ENCODE data around the gene GJA1.
"Not testable (repeated sequence)": the region's sequence is repeated elsewhere in the genome, so short reads cannot be mapped to it uniquely, and the experiment has no call there.

GJA1 gene

GRCh38 chr6:121437851-121438651 lies 2.6 kb downstream of the GJA1 start:
- DNase-seq, result no peak

GRCh38 chr6:121438869-121439268 lies 3.4 kb downstream of the GJA1 start:
- DNase-seq, result no peak

- no peak for DNase-seq
Measured at GRCh38 chr6:121439475-121439874, 4.0 kb downstream of the GJA1 start.

GRCh38 chr6:121439926-121440325 lies 4.5 kb downstream of the GJA1 start:
- no peak for DNase-seq

DNA sequence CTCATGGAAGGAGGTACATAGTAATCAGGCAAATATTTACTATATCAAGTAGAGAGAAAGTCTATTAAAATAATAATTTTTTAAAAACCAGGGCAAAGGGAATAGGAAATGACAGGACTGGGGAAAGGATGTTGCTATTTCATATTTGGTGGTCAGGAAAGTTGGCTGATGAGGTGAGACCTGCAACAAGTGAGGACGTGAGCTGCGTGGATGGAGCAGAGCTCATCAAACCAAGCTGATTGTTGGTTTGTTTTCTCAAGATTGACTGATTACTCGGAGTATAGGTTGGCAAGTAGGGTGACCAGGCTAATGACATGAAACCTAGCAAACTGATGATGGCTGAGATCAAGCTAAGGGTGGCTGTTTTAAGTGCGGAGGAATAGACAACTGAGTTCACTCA lies 6.0 kb downstream of the GJA1 start:
- DNase-seq, result no peak

- no peak for DNase-seq
Measured at GRCh38 chr6:121442576-121442975, 7.1 kb downstream of the GJA1 start.

DNA sequence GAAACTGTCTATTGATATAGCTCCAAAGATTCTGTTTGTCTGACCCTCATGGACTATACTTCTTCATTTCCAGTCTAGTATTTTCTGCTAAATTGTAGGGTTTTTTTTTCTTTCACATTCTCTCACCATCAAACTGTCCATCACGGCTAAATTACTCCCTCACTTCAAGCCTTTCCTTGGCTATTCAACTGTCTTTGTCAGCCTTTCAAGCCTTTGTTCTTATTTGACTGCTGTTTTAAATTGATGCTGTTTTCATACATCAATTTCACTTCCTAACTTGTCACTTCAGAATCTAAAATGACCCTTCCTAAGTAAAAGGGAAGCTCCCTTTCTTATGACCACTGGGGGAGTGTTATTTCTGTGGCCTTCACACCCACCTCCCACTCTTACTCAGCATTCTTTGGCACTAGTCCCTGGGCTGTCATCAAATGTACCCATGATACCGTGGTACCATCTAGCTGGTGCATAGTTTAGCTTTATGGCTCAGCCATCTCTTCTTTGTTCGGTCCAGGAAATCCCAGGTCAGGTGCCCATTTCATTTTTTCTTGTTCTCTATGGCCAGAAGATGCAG lies 8.6 kb downstream of the GJA1 start:
- DNase-seq, result no peak

- not testable (repeated sequence) for DNase-seq
Measured at GRCh38 chr6:121446705-121447104, 11.3 kb downstream of the GJA1 start.

GRCh38 chr6:121447746-121448145 lies 12.3 kb downstream of the GJA1 start:
- DNase-seq, result not testable (repeated sequence)

DNA sequence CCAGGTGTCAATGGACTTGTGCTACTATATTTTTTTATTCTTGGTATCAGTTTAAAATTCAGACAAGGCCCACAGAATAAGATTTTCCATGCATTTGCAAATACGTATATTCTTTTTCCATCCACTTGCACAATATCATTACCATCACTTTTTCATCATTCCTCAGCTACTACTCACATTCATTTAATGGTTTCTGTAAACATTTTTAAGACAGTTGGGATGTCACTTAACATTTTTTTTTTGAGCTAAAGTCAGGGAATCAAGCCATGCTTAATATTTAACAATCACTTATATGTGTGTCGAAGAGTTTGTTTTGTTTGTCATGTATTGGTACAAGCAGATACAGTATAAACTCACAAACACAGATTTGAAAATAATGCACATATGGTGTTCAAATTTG lies 13.1 kb downstream of the GJA1 start:
- not testable (repeated sequence) for DNase-seq

- DNase-seq, result no peak
Measured at GRCh38 chr6:121449331-121449730, 13.9 kb downstream of the GJA1 start.

DNA sequence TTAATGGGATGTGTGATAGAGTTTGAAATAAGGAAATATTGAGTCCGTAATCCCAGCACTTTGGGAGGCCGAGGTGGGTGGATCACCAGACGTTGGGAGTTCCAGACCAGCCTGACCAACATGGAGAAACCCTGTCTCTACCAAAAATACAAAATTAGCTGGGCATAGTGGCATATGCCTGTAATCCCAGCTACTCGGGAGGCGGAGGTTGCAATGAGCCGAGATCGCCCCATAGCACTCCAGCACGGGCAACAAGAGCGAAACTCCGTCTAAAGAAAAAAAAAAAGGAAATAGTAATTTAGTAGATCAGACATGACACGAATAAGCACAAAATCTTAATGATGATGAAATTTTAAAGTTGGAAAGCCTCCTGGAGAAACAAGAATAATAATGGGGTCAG lies 14.8 kb downstream of the GJA1 start:
- DNase-seq, result no peak

DNA sequence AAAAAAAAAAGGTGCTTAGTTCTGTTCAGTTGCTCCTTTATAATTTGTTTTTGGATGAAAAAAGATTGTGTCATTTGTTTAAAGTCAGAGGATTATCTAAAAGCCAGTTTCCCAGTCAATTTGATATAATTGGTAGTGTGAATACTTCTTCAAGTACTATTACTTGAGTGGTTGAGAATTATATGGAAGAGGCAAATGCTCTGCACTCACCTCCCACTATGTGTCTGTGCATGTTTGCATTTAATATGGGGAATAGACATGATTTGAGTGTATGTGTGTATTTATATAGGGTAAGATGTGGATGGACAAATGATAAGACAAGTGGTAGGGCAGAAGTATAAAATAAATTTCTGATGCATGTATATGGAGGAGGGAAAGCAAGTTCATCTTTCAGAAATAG lies 15.8 kb downstream of the GJA1 start:
- no peak for DNase-seq

DNA sequence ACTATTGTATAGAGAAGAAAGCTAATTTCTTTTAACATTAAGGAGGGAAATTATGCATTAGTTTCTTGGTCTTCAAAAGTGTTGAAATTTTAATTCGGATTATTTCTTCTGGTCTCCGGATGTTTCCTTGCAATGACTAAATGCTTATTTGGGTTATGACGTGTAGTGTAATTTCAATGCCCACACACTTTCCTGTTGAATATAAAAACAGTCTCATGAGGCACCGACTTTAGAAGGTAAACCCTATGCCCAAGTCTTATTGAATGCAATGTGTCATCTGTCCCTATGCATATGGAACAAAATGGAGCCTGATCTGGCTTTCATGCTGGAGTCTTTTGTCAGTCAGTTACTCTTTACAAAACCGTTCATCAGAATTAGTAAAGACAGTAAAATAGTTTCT lies 17.7 kb downstream of the GJA1 start:
- DNase-seq, result no peak

DNA sequence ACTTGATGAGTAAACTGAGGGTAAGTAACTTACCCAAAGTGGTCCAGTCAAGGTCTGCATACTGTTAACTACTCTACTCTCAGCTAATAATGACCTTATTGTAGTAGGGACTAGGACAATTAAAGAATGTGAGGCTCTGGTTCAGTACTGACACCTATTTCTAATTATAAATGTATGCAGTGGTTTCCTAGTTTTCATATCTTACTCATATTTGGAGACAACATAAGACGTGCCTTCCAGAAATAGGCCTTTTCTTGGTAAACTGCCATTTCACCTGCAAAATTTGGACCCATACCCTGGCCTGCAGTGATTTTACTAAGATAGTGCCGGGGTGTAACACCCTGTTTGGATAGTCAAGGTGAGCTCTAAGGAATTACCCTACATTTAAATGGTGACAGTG lies 24.7 kb downstream of the GJA1 start:
- DNase-seq, result no peak

- no peak for DNase-seq
Measured at GRCh38 chr6:121463087-121463486, 27.6 kb downstream of the GJA1 start.

DNA sequence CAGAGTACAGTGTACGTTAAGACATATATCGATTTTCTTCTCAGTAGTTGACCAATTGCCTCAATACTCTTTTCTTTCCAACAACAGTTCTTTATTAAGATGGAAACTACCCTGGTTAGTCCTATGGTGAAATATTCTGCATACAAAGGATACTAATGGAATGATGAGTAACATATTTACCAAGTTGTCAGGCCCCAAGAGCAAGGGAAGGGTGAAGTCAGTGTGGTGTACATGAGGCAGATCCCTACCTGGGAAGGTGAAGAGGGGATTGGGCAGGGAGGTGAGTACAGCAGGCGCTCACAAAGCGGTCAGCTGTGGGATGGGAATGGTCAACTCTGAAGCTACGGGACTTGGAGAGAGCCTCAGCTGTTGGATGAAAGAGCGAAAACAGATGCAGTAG lies 29.7 kb downstream of the GJA1 start:
- DNase-seq, result no peak

GRCh38 chr6:121479486-121480098 lies 44.1 kb downstream of the GJA1 start:
- DNase-seq, result no peak

GRCh38 chr6:121480099-121480713 lies 44.8 kb downstream of the GJA1 start:
- no peak for DNase-seq

- DNase-seq, result no peak
Measured at GRCh38 chr6:121482004-121482693, 46.7 kb downstream of the GJA1 start.

GRCh38 chr6:121482751-121483150 lies 47.3 kb downstream of the GJA1 start:
- DNase-seq, result no peak

DNA sequence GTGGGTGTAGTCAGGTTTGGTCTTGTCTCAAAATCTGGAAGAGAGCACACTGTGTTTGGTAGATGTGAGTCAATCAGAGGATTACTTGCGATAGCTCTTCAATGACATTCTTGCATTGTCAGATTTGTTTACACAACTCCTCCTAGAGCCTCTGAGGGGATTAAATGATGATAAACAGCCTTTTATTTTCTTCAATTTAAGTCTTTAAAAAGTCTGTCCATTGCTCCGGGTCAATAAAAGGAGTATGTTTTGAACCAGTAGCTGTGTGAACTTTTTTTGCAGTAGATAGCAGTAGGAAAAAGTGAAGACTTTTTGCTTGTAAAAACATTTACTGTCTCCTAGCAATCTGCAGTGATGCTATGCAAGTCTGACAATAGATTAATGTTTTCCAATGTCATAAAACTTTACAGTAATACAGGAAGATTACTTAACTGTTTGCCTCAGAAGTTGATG lies 49.9 kb downstream of the GJA1 start:
- no peak for DNase-seq

GRCh38 chr6:121491576-121491975 lies 56.1 kb downstream of the GJA1 start:
- no peak for DNase-seq

Data from activated CD4-positive, alpha-beta T cell treated with anti-CD3 and anti-CD28 coated beads, Interleukin-10, Interleukin-2, amounts not matched to agents 100 ng/mL and 50 ng/mL, durations not matched to agents 16 hours and 8 hours (primary cell).